ENCODE results near the gene ETV6.

ETV6 gene

DNA sequence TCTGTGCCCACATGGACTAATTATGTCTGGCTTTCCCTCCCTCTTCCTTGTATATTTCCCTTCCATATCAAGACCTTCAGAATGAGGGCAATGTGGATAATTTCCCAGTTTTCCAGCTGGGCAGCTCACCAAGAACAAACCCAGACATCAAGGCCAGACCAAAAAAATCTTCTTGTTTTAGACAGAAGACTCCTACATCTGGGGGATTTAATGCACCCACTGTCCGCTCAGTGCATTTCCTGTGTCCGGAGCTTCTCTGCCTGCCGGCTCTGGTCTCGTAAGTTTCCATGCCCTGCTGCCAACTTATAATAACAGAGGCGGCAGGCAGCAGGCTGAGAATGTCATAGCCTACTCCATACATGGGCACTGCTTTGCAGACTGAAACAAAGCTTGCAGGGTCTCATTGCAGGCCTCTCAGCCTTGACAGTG lies 214.0 kb downstream of the ETV6 start:
- DNase-seq: no peak
- H3K27me3 Mint-ChIP-seq (ENCODE audit: low read depth, poor library complexity): peaks cover 12% of the 10 kb centered on the region
- TF ChIP-seq, protein P1, sequence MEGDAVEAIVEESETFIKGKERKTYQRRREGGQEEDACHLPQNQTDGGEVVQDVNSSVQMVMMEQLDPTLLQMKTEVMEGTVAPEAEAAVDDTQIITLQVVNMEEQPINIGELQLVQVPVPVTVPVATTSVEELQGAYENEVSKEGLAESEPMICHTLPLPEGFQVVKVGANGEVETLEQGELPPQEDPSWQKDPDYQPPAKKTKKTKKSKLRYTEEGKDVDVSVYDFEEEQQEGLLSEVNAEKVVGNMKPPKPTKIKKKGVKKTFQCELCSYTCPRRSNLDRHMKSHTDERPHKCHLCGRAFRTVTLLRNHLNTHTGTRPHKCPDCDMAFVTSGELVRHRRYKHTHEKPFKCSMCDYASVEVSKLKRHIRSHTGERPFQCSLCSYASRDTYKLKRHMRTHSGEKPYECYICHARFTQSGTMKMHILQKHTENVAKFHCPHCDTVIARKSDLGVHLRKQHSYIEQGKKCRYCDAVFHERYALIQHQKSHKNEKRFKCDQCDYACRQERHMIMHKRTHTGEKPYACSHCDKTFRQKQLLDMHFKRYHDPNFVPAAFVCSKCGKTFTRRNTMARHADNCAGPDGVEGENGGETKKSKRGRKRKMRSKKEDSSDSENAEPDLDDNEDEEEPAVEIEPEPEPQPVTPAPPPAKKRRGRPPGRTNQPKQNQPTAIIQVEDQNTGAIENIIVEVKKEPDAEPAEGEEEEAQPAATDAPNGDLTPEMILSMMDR (IDR thresholded peaks at IDR 0.05): no peak
- H3K27ac Mint-ChIP-seq: peak overlapping the region; percentile 99
- peaks cover 61% of the 10 kb centered on the region for H3K36me3 Mint-ChIP-seq (ENCODE audit: low read depth)
- H3K9me3 Mint-ChIP-seq: peaks cover 38% of the 10 kb centered on the region
- H3K4me3 Mint-ChIP-seq: peak overlapping the region; percentile 59
- peaks cover 46% of the 10 kb centered on the region for H3K4me1 Mint-ChIP-seq

- Mint-ChIP-seq H3K4me1 (peaks cover 46% of the 10 kb centered on the region), H3K4me3 (no peak overlapping the region), H3K36me3 (ENCODE audit: low read depth) (peaks cover 57% of the 10 kb centered on the region), H3K9me3 (peaks cover 38% of the 10 kb centered on the region), H3K27me3 (ENCODE audit: low read depth, poor library complexity) (peaks cover 12% of the 10 kb centered on the region), H3K27ac (peak overlapping the region; percentile 99)
- TF ChIP-seq, protein P1 (IDR thresholded peaks at IDR 0.05): no peak
- no peak for DNase-seq
Measured at GRCh38 chr12:11863988-11864387, 214.5 kb downstream of the ETV6 start.

DNA sequence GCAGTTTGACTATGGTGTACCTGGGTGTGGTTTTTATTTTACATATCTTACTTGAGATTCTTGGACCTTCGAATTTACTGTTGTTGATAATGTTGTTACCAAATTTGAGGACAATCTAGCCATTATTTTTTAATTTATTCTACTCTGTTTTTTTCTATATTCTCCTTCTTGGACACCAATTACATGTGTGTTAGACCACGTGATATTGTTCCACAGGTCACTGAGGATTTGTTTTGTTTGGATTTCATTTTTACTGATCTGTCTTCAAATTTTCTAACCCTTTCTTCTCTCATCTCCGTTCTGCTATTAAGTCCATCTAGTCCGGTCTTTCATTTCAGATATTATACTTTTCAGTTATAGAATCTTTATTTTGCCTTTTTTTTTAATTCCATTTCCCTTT lies 216.3 kb downstream of the ETV6 start:
- Mint-ChIP-seq H3K36me3 (ENCODE audit: low read depth) (peaks cover 70% of the 10 kb centered on the region), H3K9me3 (peaks cover 38% of the 10 kb centered on the region), H3K27me3 (ENCODE audit: low read depth, poor library complexity) (peaks cover 12% of the 10 kb centered on the region), H3K4me3 (no peak overlapping the region), H3K4me1 (peaks cover 46% of the 10 kb centered on the region), H3K27ac (no peak overlapping the region)
- DNase-seq: no peak
- TF ChIP-seq, protein P1 (IDR thresholded peaks at IDR 0.05): no peak

DNA sequence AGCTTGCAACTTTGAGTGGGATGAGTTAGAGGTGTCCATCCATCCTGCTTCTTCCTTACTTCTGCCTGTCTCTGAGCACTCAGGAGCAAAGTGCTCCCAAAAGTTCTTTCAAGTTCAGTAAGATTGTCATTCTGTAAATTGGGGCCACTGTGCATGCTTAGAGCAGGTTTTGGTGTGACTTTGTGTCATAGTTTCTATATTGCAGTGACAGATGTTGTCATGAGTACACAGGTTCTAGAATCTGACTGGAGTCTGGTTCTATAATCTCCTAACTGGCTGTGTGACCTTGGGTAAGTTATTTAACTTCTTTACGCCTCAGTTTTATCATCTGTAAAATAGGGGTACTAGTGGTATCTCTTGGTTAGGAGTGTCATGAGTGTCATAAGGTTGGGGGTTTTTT lies 218.6 kb downstream of the ETV6 start:
- no peak overlapping the region for H3K27ac Mint-ChIP-seq
- H3K4me1 Mint-ChIP-seq: peaks cover 24% of the 10 kb centered on the region
- TF ChIP-seq, protein P1 (IDR thresholded peaks at IDR 0.05): no peak
- DNase-seq: no peak
- H3K36me3 Mint-ChIP-seq (ENCODE audit: low read depth): peaks cover 84% of the 10 kb centered on the region
- H3K4me3 Mint-ChIP-seq: no peak overlapping the region
- peaks cover 8% of the 10 kb centered on the region for H3K27me3 Mint-ChIP-seq (ENCODE audit: low read depth, poor library complexity)
- peaks cover 38% of the 10 kb centered on the region for H3K9me3 Mint-ChIP-seq

GRCh38 chr12:11869406-11869805 lies 219.9 kb downstream of the ETV6 start:
- H3K9me3 Mint-ChIP-seq: peaks cover 36% of the 10 kb centered on the region
- peaks cover 8% of the 10 kb centered on the region for H3K27me3 Mint-ChIP-seq (ENCODE audit: low read depth, poor library complexity)
- H3K36me3 Mint-ChIP-seq (ENCODE audit: low read depth): peaks cover 83% of the 10 kb centered on the region
- peaks cover 11% of the 10 kb centered on the region for H3K4me1 Mint-ChIP-seq
- no peak overlapping the region for H3K27ac Mint-ChIP-seq
- no peak for DNase-seq
- H3K4me3 Mint-ChIP-seq: no peak overlapping the region
- TF ChIP-seq, protein P1 (IDR thresholded peaks at IDR 0.05): no peak

GRCh38 chr12:11870041-11870451 lies 220.6 kb downstream of the ETV6 start:
- no peak for DNase-seq
- no peak overlapping the region for H3K27ac Mint-ChIP-seq

More at GRCh38 chr12:11870041-11870451, 220.6 kb downstream of the ETV6 start:
- H3K4me1 Mint-ChIP-seq: peaks cover 11% of the 10 kb centered on the region
- peaks cover 31% of the 10 kb centered on the region for H3K9me3 Mint-ChIP-seq
- peaks cover 76% of the 10 kb centered on the region for H3K36me3 Mint-ChIP-seq (ENCODE audit: low read depth)
- no peak overlapping the region for H3K4me3 Mint-ChIP-seq
- peaks cover 8% of the 10 kb centered on the region for H3K27me3 Mint-ChIP-seq (ENCODE audit: low read depth, poor library complexity)
- TF ChIP-seq, protein P1 (IDR thresholded peaks at IDR 0.05): no peak
